ENCODE data around the gene PKD1.
A peak's percentile ranks its signal among the peaks of the same experiment; 100 is the strongest.

PKD1 gene

DNA sequence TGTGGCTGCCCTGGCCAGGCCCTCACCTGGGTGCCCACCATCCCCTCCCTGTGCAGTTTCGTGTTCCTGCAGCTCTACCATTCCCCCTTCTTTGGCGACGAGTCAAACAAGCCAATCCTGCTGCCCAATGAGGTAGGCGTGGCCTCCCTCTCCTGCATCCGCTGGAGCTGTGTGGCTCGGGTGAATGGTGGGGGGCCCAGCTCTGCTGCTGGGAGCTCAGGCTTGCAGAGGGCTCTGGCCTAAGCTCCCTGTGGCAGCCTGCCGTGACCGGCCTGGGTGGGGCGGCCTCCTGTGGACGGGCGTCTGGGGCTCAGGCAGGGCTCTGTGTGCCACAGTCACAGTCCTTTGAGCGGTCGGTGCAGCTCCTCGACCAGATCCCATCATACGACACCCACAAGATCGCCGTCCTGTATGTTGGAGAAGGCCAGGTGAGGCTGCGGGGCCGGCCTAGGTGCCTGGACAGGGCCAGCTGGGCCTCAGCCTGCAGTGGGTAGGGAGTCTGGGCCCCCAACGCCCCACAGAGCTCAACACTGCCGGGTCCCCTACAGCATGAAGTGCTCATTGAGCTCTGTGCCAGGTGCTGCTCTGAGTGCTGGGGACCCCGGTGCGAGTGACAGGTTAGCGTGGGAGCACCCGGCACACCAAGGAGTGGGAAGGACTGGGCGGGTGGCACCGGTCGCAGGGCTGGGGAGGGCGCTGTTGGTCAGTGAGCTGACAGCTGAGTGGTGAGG is 50.6 kb downstream of the PKD1 start:
- TF ChIP-seq, protein P1, sequence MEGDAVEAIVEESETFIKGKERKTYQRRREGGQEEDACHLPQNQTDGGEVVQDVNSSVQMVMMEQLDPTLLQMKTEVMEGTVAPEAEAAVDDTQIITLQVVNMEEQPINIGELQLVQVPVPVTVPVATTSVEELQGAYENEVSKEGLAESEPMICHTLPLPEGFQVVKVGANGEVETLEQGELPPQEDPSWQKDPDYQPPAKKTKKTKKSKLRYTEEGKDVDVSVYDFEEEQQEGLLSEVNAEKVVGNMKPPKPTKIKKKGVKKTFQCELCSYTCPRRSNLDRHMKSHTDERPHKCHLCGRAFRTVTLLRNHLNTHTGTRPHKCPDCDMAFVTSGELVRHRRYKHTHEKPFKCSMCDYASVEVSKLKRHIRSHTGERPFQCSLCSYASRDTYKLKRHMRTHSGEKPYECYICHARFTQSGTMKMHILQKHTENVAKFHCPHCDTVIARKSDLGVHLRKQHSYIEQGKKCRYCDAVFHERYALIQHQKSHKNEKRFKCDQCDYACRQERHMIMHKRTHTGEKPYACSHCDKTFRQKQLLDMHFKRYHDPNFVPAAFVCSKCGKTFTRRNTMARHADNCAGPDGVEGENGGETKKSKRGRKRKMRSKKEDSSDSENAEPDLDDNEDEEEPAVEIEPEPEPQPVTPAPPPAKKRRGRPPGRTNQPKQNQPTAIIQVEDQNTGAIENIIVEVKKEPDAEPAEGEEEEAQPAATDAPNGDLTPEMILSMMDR (IDR thresholded peaks at IDR 0.05; ENCODE audit: low read depth, low read length), result no peak
- TF ChIP-seq POLR2A (IDR thresholded peaks at IDR 0.05; ENCODE audit: extremely low read depth, insufficient read length) (no peak), MYC (IDR thresholded peaks at IDR 0.05; ENCODE audit: low read depth, low read length) (no peak)
- TF ChIP-seq, protein P2, sequence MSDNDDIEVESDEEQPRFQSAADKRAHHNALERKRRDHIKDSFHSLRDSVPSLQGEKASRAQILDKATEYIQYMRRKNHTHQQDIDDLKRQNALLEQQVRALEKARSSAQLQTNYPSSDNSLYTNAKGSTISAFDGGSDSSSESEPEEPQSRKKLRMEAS (IDR thresholded peaks at IDR 0.05; ENCODE audit: low read depth, low read length), result no peak
- no peak for DNase-seq (ENCODE audit: low read depth)
- no peak overlapping the region for H3K4me3 ChIP-seq (ENCODE audit: low read depth, low read length)

DNA sequence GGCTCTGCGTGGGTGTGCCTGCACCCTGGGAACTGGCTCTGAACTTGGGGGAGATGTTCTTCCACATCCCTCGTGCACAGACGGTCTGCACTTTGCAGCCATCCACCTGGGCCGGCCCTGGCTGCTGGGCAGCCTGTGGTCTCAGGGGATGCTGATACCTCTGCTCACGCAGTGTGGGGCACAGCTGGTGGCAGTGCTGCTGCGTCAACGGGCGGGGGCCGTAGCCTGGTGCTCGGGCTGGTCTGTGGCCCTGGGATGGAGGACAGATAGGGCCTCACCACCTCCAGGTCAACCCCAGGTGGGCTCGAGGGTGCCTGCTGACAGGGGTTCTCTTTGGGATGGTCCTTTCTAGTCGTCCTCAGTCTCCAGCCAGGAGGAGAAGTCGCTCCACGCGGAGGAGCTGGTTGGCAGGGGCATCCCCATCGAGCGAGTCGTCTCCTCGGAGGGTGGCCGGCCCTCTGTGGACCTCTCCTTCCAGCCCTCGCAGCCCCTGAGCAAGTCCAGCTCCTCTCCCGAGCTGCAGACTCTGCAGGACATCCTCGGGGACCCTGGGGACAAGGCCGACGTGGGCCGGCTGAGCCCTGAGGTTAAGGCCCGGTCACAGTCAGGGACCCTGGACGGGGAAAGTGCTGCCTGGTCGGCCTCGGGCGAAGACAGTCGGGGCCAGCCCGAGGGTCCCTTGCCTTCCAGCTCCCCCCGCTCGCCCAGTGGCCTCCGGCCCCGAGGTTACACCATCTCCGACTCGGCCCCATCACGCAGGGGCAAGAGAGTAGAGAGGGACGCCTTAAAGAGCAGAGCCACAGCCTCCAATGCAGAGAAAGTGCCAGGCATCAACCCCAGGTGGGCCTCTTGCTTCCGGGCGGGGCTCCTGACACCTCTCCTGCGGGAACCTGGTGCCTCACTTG is 51.6 kb downstream of the PKD1 start:
- no peak overlapping the region for H3K4me3 ChIP-seq (ENCODE audit: low read depth, low read length)
- no peak for DNase-seq (ENCODE audit: low read depth)
- TF ChIP-seq, protein P1 (IDR thresholded peaks at IDR 0.05; ENCODE audit: low read depth, low read length), result no peak
- TF ChIP-seq POLR2A (IDR thresholded peaks at IDR 0.05; ENCODE audit: extremely low read depth, insufficient read length), result no peak
- TF ChIP-seq, protein P2 (IDR thresholded peaks at IDR 0.05; ENCODE audit: low read depth, low read length), result no peak
- no peak for TF ChIP-seq MYC (IDR thresholded peaks at IDR 0.05; ENCODE audit: low read depth, low read length)

DNA sequence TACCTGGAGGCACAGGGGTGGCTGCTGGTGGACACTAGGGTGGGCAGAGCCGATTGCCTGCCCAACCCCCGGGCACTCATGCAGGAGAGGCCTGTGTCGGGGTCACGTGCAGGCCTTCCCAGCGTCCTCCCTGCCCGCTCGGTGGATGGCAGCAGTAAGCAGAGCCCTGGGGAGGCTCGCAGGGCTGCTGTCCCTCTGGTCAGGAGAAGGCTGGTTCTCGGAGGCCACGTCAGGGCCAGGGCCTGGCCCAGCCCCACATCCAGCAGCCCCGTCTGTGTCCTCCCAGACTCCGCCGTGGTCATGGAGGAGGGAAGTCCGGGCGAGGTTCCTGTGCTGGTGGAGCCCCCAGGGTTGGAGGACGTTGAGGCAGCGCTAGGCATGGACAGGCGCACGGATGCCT is 52.3 kb downstream of the PKD1 start:
- H3K4me3 ChIP-seq (ENCODE audit: low read depth, low read length), result no peak overlapping the region
- no peak for DNase-seq (ENCODE audit: low read depth)
- no peak for TF ChIP-seq POLR2A (IDR thresholded peaks at IDR 0.05; ENCODE audit: extremely low read depth, insufficient read length)
- TF ChIP-seq, protein P2 (IDR thresholded peaks at IDR 0.05; ENCODE audit: low read depth, low read length), result no peak
- TF ChIP-seq, protein P1 (IDR thresholded peaks at IDR 0.05; ENCODE audit: low read depth, low read length), result no peak

DNA sequence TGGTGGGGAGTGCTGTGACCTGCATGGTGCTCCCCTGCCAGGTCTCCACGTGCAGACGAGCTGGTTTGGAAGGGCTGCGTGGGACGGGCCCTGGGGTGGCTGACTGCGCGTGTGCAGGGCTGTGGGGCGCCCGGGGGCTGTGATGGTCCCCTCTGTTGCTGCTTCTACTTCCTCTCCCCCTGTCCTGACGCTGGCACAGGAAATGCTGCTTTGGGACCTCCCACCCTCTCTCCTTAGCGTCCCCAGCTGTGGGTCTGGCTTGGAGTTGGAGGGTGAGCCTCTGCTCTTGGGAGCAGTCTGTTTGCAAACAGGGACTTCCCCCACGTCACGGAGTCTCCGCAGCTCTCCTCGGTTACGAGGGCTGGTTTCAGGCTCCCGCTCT is 52.7 kb downstream of the PKD1 start:
- TF ChIP-seq MYC (IDR thresholded peaks at IDR 0.05; ENCODE audit: low read depth, low read length), result peak; percentile 60
- no peak for TF ChIP-seq POLR2A (IDR thresholded peaks at IDR 0.05; ENCODE audit: extremely low read depth, insufficient read length)
- TF ChIP-seq, protein P1 (IDR thresholded peaks at IDR 0.05; ENCODE audit: low read depth, low read length), result no peak
- TF ChIP-seq, protein P2 (IDR thresholded peaks at IDR 0.05; ENCODE audit: low read depth, low read length), result peak; percentile 64
- peak; percentile 71 for DNase-seq (ENCODE audit: low read depth)
- no peak overlapping the region for H3K4me3 ChIP-seq (ENCODE audit: low read depth, low read length)

DNA sequence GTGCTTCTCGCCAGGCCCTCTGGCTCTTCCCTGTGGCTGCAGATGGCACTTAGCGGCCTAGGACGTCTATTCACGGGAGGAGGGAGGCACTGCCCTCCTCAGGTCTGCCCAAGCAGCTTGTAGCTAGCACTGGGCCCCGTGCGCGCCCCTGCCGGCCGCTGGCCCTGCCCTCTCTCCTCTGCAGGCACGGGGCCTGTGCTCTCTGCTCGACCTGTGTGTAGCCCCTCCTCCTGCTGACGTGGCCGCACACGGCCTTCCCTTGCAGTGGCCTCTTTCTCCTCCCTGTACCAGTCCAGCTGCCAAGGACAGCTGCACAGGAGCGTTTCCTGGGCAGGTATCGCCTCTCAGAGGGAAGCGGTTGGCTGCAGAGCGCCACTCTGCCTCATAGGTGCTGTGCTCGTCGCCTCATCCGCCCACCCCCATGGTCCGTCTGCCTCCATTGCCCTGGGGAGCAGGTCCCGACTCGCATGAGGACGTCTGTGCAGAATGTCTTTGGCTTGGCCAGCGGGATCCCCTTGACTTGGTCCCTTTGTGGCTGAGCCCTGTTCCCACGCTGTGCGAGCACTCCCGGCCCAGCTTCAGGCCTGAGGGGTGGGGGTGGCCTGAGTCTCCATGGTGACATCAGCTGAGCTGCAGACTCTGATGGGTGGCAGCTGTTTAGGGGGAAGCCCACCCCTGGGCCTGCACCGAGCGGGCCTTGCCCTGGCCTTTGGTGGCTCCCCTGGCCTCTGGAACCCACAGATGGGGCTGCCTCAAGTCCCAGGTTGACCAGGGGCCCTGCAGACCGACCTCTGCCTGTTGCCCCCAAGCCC is 53.3 kb downstream of the PKD1 start:
- TF ChIP-seq, protein P2 (IDR thresholded peaks at IDR 0.05; ENCODE audit: low read depth, low read length), result no peak
- TF ChIP-seq, protein P1 (IDR thresholded peaks at IDR 0.05; ENCODE audit: low read depth, low read length), result no peak
- TF ChIP-seq POLR2A (IDR thresholded peaks at IDR 0.05; ENCODE audit: extremely low read depth, insufficient read length), result no peak
- TF ChIP-seq MYC (IDR thresholded peaks at IDR 0.05; ENCODE audit: low read depth, low read length), result no peak
- no peak overlapping the region for H3K4me3 ChIP-seq (ENCODE audit: low read depth, low read length)
- DNase-seq (ENCODE audit: low read depth), result no peak

Data from NB4 (cell line).